HG03095 (cell line): ENCODE data around the gene RIC1.
"Not testable (repeated sequence)": the region's sequence is repeated elsewhere in the genome, so short reads cannot be mapped to it uniquely, and the experiment has no call there.

Experiments used
- ATAC-seq: cut with Tn5 transposase; IDR thresholded peaks from one replicate; pipeline ENCODE4 v1.9.1; 2021; ENCODE audit warnings: moderate library complexity; ENCODE audit not compliant: unreplicated experiment

Gene RIC1, protein sequence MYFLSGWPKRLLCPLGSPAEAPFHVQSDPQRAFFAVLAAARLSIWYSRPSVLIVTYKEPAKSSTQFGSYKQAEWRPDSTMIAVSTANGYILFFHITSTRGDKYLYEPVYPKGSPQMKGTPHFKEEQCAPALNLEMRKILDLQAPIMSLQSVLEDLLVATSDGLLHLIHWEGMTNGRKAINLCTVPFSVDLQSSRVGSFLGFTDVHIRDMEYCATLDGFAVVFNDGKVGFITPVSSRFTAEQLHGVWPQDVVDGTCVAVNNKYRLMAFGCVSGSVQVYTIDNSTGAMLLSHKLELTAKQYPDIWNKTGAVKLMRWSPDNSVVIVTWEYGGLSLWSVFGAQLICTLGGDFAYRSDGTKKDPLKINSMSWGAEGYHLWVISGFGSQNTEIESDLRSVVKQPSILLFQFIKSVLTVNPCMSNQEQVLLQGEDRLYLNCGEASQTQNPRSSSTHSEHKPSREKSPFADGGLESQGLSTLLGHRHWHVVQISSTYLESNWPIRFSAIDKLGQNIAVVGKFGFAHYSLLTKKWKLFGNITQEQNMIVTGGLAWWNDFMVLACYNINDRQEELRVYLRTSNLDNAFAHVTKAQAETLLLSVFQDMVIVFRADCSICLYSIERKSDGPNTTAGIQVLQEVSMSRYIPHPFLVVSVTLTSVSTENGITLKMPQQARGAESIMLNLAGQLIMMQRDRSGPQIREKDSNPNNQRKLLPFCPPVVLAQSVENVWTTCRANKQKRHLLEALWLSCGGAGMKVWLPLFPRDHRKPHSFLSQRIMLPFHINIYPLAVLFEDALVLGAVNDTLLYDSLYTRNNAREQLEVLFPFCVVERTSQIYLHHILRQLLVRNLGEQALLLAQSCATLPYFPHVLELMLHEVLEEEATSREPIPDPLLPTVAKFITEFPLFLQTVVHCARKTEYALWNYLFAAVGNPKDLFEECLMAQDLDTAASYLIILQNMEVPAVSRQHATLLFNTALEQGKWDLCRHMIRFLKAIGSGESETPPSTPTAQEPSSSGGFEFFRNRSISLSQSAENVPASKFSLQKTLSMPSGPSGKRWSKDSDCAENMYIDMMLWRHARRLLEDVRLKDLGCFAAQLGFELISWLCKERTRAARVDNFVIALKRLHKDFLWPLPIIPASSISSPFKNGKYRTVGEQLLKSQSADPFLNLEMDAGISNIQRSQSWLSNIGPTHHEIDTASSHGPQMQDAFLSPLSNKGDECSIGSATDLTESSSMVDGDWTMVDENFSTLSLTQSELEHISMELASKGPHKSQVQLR (N-terminal part only)

DNA sequence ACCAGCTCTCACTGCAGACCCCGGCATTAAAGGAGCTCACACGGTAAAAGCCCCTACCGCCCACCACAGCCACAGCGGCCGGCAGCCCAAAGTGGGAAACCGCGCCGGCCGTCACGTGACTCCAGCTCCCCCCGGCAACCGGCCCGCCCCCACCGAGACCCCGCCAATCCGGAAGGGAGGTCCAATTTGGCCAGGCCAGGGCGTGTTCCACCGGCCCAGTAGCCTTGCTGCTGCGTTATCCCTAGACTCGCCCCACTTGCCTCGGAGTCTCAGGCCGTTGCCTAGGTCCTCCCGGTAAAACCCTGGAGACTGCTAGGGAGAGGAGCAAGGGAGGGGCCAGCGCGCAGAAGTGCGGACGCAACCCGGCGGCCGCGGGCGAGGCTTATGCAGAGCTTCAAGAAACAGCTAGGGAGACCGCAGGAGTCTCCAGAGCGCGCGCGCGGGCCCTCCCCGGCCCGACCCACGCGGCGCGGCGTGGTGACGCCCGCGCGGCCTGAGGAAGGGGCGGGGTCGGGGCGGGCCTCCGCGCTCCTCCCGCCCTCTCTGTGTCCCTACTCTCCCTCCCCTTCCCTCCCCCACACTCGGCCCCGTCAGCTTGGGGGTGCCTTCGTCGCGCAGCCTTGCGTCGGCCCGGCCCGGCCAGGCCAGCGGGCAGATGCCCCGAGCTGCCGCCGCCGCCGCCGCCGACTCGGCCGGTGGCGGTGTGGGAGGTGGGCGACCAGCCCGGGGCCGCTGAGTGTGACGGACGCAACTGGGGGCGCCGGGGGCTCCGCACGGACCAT is at the start of gene RIC1:
RIC1 (plus strand) TSS at position 578 of the 782 bp plus-strand sequence; CDS start at position 781, 203 bp downstream.
- peak; percentile 52 for ATAC-seq

DNA sequence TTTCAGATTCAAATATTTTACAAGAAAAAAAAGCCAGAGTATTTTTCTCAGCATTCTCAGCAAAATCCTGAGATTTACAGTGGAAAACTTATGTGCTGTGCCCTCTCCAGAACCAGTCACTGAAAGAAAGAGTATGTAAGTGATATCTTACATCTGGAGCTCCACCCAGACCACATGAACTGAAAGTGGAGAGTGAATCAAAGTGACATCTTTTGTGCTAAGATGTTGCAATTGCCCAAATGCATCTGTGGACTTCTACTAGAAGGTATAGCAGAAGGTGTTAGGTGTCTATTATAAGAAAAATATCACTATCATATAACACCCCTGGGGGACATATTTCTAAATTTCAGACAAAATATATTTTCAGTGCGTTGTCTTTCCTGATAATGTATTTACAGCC is 49.0 kb upstream of the RIC1 start:
- ATAC-seq = no peak

DNA sequence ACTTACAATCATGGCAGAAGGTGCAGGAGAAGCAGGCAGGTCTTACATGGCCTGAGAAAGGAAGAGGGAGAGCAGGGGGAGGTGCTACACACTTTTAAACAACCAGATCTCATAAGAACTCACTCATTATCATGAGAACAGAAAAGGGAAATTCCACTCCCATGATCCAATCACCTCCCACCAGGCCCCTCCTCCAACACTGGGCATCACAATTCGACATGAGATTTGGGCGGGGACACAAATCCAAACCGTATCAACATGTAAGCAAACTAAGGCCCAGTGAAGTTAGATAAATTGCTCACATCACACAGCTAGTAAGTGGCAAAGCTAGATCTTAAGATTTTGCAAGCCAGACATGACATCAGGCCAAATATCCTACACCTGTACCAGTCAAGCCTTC is 48.3 kb upstream of the RIC1 start:
- ATAC-seq = no peak

DNA sequence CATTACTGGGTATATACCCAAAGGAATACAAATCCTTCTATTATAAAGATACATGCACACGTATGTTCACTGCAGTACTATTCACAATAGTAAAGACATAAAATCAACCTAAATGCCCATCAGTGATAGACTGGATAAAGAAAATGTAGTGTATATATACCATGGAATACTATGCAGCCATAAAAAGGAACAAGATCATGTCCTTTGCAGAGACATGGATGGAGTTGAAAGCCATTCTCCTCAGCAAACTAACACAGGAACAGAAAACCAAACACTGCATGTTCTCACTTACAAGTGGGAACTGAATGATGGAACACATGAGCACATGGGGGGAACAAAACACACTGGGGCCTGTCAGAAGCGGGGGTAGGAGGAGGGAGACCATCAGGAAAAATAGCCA is 47.2 kb upstream of the RIC1 start:
- ATAC-seq = not testable (repeated sequence)

DNA sequence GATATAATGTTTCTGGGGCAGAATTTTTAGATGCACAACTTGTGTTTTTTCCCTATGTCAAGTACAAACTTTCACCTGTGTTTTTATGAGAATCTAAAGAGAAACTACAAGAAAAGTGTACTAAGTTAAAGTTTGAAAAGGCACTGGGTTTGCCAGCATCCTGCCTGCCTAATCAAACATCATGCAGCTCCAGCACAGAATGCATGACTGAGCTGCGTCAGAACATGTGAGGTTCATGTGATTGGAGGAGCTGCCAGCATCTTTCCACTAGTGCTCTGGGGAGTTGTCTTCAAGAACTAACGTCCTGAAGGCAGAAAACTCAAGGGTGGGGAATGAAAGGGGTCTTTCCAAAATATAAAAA is 46.1 kb upstream of the RIC1 start:
- peak; percentile 36 for ATAC-seq

DNA sequence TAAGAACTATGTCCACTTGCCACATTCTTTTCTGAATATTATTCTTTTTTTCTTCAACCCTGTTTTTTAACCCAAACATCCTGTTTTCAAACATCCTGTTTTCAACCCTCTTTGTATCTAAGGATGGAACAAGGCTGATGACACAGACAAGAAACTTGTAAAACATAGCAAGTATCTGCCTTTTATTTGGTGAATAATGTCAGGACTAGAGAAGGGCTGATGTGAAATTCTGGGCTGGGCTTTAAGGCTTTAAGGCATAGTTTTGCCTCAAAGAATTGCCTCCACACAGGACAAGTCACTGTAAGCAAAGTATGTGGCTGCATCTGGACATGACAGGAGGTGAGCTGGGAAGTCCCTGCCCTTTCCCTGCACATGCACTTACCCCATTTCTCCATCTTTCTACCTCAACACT is 42.5 kb upstream of the RIC1 start:
- ATAC-seq = peak; percentile 40

DNA sequence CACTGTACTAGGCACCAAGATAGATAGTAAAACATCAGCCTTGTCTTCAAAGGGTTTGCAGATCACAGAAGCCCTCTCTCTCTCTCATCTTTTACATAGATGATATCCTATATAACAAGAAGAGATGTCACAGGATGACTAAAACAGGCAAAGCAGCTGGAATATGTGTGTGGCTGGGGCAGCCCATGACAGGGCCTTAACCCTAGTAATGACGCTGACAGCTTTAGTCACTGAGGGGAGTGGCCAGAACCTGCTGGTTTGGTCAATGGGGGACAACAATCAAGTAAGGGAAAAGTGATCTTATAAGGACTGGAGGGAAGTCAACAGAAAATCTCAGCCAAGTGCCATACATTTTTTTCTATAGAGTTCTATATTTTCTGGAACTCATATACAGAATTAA is 41.9 kb upstream of the RIC1 start:
- ATAC-seq = no peak

DNA sequence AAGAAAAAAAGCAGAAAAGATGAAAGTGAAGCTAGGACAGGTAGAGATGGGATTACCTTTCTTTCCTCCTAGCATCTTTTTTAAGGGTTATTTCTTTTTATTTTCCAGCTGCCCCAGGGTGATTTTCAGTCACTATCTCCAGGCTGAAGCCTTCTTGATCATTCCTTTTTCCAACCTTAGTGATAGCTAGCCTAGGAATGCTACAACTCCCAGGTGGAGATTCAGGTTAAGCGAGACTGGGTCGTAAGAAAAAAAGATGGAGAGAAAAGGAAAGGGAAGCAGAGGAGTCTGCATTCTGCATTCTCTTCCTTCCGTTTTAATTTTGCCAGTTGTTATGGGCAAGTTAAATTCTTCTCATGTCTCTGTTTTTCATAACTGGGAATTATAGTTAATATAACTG is 36.7 kb upstream of the RIC1 start:
- no peak for ATAC-seq

DNA sequence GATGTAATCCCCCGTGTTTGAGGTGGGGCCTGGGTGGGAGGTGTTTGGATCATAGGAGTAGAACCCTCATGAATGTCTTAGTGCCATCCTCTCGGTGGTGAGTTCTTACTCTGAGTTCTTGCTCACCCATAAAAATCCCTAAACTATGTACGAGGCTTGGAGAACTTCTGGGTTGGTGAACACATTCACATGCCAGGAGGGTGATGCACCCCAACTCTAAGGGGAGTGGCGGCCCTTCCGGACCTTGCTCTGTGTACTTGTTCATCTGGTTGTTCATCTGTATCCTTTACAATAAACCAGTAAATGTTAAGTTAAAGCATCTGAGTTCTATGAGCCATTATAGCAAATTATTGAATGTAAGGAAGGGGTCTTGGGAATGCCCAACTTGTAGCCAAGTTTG is 36.0 kb upstream of the RIC1 start:
- ATAC-seq = no peak

DNA sequence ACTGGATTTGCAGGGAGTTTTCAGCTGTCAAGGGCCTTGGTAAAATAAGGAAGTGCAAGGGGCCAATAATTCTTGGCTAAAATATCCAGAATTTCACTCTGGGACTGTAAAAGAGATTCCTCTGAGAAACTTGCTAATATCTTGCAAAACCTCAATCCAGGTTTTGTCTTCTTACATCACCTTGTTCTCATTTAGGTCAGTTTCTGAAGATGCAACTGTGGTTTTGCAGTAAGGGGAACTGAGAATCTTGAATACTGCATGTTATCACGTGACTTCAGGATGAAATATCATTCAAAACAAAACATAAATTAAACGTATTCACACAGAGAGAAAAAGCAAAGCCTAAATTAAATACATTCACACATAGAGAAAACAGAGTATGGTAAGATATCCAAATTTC is 35.0 kb upstream of the RIC1 start:
- ATAC-seq = peak; percentile 71

DNA sequence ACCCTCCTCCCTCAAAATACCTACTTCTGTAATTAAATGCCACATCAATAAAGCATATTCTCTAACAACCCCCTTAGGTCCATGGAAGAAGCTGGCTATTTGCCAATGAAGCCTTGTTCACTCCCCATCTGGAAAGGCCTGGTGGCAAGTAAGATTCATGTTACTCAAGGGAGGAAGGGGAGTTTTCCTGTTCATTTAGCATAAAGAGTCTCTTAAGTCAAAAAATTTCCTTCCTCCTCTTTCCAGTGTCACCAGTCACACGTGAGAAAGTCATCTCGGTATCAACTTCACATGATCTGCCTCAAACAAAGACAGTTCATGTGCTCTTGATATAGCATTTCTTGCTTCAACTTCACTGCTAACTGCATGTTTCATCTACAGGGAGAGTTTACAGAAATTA is 32.7 kb upstream of the RIC1 start:
- ATAC-seq = no peak

DNA sequence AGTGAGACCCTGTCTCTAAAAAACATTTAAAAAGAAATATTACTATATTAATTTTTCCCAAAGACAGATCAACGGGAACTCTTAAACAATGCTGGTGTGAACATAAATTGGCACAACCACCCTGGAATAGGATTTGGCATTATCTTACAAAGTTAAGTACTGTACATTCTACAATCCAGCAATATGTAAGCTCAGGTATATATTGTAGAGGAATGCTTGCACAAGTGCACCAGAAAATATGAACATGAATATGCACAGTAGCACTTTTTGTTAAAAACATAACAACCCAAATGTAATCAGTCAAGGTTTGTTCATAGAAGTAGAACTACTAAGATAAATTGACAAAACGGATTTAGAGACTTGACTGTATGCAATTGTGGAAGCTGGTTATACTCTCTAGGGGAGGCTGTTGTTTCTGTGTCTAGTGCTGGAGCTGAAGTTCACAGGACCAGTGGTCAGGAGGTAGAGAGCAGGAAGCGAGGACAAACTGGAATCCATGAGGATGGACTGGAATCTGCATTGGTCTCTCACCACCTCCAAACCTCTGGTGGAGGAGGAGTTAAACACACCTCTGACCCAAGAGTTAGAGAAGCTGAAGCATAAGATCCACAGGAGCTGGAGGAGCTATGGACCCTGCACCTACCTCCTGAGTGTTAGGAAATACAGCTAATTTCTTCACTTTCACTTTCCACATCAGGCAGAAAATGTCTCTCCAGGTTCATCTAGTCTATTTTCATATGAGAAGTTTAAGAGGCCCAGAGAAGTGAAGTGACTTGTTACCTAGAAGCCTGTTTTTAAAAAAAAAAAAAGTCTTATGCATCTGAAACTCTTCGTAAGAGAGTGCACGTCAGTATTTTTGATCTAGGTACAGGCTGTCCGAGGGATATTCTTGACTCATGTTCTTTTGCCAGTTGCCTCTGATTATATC is 20.3 kb upstream of the RIC1 start:
- ATAC-seq = peak; percentile 61

DNA sequence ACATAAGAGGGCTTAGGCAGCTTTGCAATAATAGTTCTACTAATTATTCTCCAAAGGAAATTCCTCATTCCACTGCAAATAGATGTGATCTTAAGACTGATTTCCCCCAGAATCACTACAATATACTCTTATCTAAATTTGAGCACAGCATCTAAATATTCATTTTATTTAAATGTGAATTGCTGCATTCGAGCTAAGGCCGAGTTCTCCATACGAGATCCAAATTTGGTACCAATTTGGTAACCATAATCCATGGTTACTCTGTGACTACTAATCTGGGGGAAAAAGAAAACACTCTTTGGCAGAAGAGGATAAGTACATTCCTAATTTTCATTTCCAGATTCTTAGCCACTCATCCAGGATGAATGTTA is 19.7 kb upstream of the RIC1 start:
- ATAC-seq = no peak

DNA sequence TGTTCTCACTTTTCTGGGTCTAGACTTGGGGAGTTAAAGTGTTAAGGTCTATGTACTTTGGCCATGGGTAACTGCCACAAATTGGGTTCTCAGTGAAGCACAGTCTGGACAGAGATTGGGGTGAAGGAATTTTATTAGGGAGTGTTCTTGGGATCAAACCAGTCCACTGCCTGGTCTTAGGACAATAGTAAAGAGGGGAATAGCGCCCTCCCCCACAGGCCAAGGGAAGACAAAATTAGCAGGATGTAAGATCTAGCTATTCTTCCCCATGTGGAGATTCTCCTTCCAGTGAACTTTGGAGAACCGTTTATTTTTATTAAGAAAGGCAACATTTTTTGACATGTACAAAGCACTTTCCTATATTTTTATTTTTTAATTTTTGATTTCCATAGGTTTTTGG is 18.4 kb upstream of the RIC1 start:
- no peak for ATAC-seq

DNA sequence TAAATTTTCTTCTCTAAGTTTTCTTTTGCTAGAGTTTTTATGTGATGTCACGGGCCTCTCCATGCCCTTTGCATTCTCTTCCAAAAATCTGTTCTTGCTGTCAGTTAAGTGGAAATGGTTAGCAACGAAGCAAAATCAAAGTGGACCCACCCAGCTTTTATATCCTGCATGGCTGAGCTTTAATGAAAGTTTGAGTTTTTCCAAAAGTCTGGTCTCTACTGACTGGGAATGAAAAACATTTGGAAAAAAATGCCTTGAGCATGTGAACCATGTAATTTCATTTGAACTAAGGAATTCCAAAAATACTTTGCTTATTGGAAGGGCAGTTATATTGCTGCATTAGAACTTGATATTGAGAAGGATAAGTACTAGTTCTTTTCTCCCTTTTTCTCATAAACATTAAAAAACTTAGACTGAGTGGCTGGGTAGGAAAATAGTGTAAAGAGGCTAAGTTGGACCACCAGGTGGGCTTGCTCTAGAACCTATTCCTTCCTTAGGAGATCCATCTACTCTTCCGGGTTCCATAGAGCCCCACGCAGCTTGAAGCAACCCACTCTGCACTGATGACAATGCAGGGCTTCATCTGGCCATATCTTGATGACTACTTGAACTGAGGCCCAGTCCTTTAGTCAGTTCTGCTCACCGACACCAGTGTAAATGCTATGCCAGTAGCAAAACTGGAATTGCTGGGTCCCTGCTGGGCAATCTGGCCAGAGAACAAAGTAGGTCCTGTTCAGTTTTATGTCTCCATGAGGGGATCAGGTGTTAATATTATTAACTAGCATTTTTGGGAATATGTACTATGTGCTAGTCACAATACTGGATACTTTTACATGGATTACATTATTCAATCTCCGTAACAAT is 17.4 kb upstream of the RIC1 start:
- no peak for ATAC-seq

DNA sequence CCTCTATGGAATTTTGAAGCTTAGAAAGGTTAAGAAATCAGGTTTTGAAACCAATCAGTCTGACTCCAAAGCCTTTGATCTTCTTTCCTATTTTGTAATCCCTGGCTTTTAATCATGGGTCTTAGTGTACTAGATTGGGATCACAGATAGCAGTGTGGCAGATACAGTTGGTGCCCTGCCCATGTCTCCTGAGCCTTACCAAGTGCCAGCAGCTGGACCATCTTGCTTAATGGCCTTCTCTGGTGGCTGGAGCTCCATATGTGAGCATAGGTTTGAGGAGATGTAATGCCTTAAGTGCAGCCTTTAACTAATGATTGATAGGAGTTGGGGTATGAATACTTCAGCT is 16.7 kb upstream of the RIC1 start:
- ATAC-seq = no peak

DNA sequence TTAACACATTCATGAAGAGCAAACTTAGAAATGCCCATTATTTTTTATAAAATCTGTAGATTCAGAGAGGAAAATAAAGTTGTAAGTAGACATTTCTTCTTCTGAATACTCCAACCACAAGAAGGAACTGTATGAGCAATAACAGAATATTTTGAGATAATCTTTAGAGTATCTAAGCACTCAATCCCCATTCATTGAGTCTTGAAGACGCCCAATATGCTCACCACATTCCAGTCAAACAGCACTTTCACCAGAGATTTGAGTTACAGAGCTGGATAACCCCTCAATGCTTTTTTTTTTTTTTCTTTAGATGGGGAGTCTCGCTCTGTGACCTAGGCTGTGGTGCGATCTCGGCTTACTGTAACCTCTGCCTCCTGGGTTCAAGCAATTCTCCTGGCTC is 14.7 kb upstream of the RIC1 start:
- ATAC-seq = no peak

DNA sequence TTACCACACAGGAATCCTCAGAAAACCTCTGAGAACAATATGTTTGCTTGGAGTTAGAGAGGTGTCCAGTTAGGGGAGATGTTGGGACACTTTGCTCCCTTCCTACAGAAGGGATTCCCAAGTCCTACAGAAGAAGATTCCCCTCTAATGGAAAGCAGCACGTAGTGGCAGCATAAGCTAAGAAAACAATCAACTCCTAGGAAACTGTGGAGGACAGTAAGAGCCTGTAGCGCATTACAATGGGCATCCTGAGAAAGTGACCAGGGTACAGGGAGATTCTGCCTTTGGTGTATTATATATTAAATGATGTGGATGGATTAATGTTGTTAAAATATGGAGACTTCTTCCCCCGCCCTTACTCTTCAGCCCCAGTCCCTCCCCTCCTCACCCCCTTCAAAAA is 13.9 kb upstream of the RIC1 start:
- no peak for ATAC-seq

DNA sequence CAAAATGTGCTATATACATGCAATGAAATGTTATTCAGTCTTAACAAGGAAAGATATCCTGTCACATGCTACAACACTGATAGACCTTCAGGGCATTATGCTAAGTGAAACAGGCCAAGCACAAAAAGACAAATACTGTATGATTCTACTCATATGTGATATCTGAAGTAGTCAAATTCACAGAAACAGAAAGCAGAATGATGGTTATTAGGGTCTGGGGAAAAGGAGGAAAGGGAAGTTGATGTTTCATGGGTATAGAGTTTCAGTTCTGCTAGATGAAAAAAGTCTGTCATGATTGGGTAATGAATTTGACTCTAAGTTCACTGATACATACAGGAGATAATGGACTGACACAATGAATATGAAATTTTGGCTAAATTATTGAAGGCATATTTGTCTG is 11.2 kb upstream of the RIC1 start:
- peak; percentile 96 for ATAC-seq
